HL-60/S4 (cell line): ENCODE data around the gene IGSF11.
"Not testable (repeated sequence)": the region's sequence is repeated elsewhere in the genome, so short reads cannot be mapped to it uniquely, and the experiment has no call there.

Source experiments
- in situ Hi-C: fragments of 300-500 bp; cut with MboI; formaldehyde crosslinking; loops from 2 replicates; pipeline ENCODE4 v1.14.3; 2022; ENCODE audit warnings: low sequenced_read_pairs

The IGSF11 gene

DNA sequence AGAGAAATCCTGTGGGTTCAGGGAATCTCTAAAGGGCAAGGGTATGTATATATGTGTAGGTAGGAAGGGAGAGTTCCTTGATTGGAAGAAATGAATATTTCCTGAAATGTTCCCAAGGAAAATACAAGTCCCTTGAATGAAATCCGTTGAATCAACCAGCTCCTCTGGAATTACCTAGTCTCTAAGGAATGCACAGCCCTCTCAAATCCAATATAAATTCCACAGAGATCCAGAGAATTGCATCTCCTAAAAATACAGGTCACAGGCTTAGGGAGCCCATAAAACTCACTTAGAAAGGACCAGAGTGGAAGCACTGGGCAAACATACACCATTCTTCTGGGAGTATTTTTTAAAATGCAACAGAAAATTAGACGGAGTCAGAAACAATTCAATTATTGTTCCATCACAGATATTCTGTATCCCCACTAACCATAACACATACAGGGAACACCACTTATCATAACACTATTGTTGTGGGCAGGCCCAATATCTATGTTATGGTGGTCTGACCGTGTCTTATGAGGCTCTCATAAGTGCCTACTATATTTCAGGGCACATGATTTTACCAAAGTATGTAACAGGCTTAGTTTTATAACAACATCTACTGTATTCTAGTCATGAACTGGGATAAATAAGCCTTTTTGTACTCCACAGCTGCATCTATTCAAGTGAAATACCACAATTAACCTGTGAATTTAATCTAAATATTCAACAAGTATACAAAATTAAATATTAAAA, 43.7 kb downstream of the IGSF11 start:
- in situ Hi-C loops, result no loop called here

DNA sequence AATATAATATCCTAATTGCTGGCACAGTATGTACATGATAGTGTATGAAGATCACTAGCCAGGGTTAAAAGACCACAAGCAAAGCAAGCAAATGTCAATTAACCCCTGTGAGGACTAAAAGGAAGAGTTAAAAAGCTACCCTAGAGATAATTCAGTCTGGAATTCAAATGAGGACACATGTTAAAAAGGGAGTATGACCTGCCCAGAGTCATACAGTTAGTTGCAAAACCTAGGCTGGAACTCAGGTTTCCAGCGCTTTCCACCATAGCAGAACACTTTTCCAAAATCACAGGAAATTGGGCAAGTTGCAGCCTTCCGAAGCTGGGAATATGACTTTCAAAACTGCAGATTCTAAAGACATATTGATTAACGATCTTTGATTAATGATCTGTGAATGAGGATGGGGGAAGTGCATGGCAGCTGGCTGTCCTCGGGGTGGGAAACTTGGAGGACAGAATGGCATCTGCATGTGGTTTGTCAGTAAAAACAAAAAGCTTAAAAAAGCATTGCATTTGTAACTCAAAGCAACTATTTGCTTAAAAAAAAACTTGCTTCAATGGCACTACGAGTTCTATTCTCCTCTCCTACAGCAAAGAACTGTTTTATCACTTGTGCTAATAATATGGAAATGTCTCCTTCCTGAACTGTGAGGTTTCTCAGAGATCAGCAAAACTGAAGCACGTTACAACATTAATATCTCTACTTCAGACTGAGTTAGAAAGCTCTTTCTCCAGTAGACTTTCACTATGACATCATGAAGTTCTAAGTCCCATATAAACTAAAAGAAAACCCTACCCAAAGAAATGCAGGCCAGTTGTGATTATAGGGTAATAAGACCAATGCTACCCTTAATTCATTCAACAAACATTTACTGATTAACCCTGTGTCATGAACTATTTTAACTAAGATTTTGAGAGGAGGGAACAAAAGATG, 46.2 kb downstream of the IGSF11 start:
- in situ Hi-C loops, result no loop called here

DNA sequence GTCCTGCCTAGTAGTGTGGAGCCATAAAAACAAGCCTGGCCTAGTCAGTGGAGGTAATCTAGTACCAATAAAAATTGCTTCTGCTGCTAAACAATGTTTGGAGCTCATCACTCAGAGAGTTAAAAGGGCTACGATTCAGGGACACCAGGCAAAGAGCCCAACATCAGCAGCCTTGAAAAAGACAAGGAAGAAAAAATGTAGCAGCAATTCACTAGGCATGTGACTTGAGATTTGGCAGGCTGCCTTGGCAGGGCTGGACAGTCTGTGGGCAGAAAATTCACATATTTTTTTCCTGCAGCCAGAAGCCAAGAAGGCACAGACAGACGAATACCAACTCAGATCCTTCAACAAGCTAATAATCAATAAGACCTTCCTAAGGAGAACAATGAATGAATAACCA, 47.2 kb downstream of the IGSF11 start:
- in situ Hi-C loops, result no loop called here

DNA sequence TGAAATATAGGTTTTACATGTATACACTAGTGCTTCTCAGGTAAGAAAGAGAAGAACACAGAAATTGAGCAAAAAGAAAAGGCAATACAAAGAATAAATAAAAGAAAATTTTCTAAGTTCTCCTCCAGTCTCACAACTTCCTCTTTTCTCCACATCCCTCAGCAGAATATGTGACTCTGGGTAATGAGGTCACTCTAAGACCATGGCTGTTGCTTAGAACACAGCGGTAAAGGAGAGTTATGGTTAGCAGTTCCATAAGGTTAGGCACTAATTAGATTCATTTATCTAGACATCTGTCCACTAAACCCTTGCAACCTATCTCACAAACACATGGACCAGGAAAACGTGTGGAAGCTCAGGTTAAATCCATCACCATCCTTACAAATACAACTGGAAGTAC, 47.9 kb downstream of the IGSF11 start:
- in situ Hi-C loops, result no loop called here

DNA sequence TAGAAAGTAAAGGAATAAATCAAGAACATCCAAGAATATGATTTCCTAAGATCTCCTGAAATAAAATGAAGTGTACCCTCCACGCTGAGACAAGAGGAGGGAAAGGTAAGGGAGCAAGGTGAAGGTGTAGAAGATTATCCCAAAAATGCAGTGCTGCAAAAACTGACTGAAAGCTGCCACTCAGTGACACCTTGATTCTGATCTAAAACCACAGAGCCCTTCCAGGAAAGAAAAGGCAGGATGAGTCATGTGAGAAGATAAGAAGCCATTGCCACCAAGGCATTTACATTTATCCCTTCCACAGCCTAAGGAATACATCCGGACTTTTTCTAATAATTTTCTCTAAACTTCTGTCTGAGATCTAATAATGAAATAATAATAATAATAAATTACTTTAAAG, 49.9 kb downstream of the IGSF11 start:
- in situ Hi-C loops, result no loop called here

DNA sequence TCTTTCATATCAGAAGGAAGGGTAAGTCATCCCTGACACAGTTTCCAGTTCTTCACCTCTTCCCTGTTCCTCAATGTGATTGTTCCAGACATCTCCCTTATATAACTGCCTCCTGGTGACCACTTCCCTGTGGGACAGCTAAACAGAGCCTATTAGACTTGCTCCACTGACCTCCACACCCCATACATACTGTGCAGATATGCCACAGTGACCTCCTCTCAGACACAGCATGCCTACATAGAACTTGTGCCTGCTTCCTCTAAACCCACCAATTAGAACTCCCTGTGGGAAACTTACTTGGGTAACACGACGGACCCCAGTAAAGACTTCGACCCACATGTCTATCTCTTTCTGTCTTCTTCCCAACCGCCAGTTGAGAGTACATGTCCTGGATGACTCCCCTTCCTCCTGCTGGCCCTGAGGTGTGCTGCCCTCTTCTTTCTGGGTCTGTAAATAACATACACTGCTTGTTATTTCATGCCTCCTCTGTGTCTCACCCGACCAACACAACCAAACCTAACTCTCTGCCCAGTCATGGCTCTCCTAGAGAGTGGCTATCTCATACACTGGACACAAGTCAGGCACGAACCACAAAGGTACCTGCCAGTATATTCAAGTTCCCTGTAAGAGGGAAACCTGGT, 53.0 kb downstream of the IGSF11 start:
- in situ Hi-C loops, result no loop called here

DNA sequence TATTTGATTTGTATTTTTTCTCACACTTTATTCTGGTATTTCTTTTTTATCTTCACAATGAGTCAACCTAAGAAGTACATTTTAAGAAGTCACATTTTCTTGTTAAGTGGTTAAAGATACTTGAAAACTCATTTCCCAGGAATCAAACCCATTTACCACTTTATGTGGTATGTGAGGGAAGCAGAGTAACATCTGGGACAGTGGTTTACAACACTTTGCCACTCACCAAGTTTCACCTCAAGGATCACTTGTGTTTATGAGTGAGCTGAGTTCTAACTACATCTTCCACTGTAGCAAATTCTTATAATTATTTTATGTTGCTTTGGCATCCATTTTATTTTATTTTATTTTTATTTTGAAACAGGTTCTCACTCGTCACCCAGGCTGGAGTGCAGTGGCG, 53.8 kb downstream of the IGSF11 start:
- in situ Hi-C loops, result no loop called here

DNA sequence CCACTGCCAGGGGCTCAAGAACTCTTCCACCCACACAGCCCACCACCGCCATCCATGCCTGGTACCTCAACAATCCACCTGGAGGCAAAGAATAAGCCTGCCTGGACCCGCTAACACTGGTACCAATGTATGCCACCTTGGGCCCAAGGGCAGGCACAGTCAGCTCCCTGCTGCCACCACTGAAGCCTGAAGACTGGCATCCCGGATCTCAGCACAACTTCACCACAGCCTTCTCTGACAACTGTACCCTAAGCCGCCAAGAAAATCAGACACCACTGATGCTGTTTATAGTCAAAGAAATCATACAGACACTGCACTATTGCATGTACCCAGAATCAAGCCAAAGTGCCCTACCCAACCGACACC, 56.3 kb downstream of the IGSF11 start:
- in situ Hi-C loops, result no loop called here

DNA sequence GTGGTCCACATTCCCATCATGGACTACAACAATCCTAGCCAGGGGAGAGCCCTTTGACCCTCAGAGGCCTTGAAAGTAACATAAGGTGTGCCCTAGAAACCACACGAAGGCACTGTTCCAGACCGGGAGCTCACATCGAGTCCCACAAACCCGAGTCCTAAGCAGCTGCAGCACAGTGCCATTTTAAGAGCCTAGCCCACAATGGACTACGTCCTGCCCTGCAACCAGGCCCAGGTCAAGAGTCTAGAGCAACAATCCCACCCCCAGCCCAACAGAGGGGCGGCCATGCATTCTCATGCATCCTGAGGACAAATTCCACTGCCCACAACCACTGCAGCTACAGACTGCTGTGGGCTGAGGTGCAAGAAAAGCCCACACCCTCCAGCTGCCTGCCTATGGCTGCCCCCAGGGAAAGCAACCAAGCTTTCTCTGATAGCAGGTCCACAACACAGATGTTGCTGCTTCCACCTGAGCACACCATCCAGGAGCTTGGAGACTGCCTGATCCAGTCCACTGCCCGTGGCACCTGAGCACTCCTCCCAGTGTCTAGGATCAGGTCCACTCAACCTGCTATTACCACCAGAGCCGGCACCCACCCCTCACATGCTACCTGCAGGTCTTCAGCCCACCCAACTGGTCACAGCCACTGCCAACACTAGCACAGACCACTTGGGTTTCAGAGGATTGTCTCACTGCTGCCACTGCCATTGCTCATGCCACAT, 56.8 kb downstream of the IGSF11 start:
- in situ Hi-C loops, result no loop called here

DNA sequence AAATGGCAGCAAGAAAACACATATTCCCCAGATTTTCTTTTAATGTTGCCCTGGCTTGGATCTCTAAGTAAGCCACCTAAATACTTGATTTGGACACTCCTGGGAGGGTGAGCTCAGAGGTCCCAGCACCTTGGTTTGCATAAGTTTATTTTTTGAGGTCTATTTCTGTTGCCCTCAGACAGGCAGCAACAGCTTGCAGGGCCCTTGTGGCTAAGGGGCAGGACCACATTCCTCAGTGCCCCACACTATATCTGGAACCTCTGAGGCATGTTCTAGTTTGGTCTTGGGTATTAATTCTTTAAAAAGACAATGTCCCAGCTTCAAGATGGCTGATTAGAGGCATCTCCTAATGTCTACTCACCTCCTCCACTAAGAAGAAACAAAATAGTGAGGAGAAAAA, 57.5 kb downstream of the IGSF11 start:
- in situ Hi-C loops, result no loop called here

DNA sequence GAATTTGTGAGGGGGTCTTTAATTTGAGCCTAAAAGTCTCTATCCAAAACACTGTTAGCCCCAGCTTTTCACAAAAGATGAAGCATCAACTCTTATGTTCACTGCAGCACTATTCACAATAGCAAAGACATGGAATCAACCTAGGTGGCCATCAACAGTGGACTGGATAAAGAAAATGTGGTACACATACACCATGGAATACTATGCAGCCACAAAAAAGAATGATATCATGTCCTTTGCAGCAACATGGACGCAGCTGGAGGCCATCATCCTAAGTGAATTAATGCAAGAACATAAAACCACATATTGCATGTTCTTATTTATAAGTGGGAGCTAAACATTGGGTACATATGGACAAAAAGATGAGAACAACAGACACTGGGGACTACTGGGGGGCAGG, 59.2 kb downstream of the IGSF11 start:
- in situ Hi-C loops, result not testable (repeated sequence)

DNA sequence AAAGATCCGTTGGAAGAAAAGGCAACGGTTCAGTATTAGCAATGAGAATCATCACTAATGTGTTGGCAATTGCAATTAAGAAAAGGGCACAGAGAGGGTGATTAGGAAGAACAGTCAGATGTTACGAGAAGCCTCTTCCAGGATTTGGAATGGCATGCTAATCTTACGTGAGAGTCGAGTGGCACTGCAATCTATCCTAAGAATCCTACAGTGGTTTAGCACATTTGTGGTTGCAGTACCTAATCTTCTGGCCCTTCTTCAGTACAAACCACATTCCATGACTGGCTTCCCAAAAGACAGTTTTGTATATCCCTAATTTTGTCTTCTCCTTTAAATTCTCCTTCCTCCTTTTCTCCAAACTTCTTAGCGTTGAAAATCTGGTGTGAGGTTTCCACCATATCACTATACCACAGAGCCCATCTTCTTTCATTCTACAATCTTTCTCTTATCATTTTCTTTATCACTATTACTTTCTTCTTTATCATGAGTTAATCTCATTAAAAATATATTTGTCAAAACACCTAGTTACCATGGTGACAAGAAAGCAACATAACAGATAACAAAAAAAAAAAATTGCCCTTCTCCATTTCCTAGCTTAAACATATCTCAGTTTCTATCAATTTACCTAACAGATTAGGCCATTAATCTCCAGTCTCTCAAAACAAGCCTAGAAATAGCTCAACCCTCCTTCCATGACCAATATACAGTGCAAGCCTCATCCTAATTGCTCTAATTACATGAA, 60.1 kb downstream of the IGSF11 start:
- in situ Hi-C loops, result no loop called here

DNA sequence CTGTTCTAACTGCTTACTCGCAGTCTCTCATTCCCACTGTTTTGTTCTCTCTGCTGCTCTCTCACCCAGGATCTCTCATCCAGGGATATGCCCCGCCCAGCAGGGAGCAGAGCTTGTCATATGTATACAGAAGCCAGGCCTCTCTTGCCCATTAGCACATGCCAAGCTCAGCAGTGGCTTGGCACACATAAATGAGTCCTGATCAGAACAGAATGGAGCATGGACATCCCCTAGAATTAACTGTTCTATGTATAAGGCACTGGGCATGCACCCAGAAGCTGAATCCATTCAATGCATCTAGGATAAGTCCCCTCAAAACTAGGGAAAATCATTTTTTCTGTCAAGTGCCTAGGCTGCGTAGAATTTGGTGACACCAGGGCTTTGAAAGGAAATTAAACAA, 61.6 kb downstream of the IGSF11 start:
- in situ Hi-C loops, result no loop called here

DNA sequence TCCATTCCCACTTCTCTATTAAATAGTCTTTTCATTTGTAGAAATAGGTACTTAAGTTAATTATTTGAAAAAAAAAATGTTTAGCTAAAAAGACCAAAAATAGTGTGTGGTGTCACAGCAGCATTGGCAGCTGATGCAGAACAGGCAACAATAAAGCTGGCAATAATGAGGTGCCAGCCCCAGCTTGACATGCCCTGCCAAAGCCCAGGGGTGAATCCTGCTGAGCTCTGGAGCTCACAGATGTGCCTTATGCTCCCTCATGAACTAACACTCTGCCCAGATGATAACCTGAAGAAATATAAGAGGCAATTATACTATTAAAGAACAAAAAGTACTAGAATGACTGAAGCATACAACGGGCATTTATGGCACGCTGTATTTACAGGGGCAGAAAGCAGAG, 63.8 kb downstream of the IGSF11 start:
- in situ Hi-C loops, result no loop called here

DNA sequence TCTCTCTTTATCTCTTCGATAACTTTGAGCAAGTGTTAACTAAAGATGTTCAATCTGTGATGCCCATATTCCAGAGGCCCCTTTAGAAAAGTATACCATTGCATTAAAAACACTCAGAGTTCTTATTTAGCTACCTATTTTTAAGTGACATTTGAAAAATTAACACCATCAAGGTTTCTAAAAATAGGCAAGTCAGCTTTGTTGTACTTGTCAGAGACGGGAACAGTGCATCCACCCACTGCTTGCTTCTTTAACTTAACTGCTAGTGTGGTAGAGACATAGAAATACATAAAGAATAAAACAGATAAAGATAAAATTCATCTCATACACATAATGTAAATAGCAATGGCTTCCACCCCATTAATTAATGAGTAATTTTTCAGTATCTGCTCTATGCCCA, 66.0 kb downstream of the IGSF11 start:
- in situ Hi-C loops, result no loop called here

DNA sequence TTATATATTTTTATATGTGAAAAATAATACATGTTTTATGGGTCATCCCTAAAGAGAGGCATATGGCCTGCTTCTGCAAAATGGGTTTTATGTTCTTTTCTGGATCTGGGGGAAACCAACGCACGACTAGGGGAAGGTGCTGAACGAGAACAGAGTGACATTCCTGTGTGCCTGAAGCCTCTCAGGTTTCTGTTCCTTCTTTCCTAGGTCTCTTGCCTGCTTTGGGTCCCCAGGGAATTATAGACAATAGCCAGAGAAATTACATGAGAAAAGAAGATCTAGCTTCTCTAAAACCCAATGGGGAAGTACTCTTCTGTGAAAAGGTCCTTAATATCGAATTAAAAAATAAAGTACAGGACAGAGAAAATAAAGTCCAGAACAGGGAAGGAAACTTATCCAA, 66.5 kb downstream of the IGSF11 start:
- in situ Hi-C loops, result no loop called here

DNA sequence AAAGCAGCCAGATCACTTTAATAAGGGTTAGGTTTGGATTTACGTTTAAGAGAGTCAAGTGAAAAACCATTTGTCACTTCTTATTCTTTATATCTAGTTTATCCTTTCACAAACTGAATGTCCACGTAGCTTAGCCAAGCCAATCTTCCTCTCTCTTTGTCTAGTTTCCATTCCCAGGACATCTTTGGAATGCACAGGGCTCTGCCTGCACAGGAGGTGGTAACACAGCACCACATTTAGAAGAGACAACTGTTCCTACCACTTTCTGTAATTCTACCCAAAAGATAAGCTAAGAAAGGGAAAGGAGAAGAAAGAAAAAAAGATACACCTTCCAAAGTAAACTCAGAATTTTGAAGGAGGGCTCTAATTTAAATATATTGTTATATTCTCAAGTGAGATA, 67.9 kb downstream of the IGSF11 start:
- in situ Hi-C loops, result no loop called here

DNA sequence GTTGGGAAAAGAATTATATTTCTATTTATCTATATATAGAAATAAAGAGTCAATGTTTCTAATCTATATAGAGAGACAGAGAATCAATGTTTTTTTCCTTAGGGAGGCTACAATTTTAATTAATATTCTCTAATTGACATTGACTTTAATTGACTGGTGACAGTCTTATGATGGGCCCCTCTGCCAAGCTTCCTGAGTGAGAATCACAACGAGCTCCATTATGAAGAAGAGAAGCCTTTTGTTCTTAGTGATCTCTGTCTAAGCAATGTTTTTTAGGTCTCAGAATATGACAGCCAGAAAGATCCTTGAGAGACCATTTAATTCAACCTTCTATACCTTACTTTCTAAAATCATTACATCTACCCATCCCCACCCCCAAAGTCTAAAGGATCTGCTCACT, 70.9 kb downstream of the IGSF11 start:
- in situ Hi-C loops, result no loop called here

DNA sequence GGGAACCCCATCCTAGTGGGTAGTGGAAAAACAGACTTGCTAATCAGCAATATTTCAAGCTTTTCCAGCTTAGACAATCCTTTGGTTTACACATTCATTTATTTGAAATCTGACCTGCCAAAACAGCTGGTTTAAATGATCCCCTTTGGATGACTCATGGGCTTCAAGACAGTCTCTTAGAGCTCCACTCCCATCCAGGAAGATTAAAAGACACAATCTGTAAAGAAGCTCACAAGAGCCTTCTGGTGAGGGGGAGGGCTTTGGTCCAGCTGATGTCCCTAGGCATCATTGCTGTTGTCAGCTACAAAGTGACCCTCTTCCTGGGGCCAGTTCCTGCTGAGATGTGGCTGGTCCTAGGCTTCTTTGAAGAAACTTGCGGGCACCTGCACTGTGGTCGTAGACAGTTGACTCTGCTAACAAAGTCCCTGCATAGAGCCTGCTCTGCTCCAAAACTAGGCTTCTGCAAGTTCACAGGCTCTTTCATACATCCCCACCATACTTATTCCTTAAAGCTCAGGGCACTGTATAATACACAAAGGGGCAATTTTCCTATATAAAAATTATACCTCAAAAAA, 73.7 kb downstream of the IGSF11 start:
- in situ Hi-C loops, result no loop called here

DNA sequence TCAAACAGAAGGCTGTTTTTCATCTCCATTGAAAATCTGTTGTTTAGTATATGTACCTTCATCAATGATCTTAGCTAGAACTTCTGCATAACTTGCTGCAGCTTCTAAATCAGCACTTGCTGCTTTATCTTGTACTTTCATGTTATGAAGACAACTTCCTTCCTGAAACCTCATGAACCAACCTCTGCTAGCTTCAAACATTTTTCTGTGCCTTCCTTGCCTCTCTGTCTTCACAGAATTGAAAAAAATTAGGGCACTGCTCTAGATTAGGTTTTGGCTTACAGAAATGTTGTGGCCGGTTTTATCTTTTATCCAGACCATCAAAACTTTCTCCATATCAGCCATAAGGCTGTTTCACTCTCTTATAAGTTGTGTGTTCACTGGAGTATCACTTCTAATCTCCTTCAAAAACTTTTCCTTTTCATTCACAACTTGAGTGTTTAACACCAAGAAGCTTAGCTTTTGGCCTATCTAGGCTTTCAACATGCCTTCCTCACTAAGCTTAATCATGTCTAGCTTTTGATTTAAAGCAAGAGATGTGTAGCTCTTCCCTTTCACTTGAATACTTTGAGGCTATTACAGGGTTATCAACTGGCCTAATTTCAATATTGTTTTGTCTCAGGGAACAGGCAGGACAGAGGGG, 78.6 kb downstream of the IGSF11 start:
- in situ Hi-C loops, result no loop called here
